Epithelial cell of esophagus (primary cell): ENCODE results near the gene TMEM40.
"Not testable (repeated sequence)": the region's sequence is repeated elsewhere in the genome, so short reads cannot be mapped to it uniquely, and the experiment has no call there.

Source experiments
- DNase-seq: peaks from one replicate; pipeline ENCODE4 v3.0.0; 2010; ENCODE audit warnings: low read depth
- H3K4me3 ChIP-seq: 2 replicates; pipeline ENCODE4 v1.5.1; 2011; ENCODE audit warnings: mild to moderate bottlenecking, low read length, control low read depth
- TF ChIP-seq, protein P1 (sequence below): IDR thresholded peaks from 2 replicates; pipeline ENCODE4 v1.5.1; 2011; ENCODE audit warnings: low read depth, mild to moderate bottlenecking, low read length, control low read depth, inconsistent platforms; ENCODE audit not compliant: insufficient read depth; ENCODE audit errors: missing control alignments

Gene TMEM40

DNA sequence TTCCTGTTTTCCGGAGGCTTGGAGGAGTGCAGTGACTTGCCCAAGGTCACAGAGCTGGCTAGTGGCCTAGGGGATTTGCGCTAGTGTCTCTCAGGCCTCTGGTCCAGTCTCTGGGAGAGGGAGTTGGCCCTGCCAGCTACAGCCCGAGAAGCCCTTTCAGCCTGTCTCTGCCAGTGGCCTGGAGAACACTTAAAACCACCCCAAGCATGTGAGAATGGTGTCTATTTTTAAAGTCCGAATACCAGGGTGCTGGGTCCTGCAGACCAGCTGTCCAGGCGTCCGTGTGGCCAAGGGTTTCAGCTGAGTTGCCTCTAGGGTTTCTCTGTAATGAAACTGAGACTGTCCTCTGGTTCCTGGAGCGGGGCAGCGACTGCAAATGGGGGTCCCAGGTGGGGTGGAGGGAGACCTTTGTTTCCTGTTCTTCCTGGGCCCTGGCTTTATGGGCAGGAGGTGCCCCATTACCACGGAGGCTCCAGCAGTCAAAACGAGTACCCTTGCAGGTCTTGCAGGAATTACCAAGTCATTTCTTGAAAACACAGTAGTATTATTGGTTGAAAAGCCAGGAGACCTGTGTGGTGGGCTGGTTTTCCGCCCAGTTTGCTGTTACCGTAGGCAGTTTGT is 39.6 kb upstream of the TMEM40 start:
- no peak overlapping the region for H3K4me3 ChIP-seq
- no peak for DNase-seq
- TF ChIP-seq, protein P1, sequence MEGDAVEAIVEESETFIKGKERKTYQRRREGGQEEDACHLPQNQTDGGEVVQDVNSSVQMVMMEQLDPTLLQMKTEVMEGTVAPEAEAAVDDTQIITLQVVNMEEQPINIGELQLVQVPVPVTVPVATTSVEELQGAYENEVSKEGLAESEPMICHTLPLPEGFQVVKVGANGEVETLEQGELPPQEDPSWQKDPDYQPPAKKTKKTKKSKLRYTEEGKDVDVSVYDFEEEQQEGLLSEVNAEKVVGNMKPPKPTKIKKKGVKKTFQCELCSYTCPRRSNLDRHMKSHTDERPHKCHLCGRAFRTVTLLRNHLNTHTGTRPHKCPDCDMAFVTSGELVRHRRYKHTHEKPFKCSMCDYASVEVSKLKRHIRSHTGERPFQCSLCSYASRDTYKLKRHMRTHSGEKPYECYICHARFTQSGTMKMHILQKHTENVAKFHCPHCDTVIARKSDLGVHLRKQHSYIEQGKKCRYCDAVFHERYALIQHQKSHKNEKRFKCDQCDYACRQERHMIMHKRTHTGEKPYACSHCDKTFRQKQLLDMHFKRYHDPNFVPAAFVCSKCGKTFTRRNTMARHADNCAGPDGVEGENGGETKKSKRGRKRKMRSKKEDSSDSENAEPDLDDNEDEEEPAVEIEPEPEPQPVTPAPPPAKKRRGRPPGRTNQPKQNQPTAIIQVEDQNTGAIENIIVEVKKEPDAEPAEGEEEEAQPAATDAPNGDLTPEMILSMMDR: no peak

DNA sequence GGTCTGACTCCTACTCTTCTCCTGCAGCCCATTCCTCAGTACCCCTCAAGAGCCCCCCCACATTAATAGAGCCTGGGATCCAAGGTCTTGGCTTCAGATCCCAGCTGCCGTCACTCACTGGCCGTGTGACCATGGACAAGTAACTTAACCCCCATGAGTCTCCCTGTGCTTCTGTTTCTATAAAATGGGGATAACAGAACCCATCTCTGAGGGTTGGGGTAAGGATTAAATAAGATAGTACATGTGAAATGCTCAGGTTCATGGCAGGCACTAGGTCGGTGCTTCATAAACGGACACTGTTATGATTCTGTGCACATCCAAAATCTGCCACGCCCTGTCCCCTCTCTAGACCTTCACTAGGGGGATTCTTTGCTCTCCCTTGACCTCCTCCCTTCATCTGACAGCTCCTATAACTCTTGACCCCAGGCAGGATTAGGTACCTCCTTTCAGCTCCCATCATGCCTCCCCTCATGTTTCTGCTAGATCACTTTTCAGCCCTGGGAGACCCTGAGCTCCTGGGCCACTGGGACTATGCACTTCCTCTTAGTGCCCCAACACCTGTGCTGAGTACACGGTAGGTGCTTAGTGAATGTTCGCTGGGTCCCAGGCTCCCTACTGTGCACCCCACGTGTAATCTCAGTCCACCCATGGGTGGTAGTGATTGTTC is 39.0 kb upstream of the TMEM40 start:
- TF ChIP-seq, protein P1: no peak
- H3K4me3 ChIP-seq: no peak overlapping the region
- no peak for DNase-seq

DNA sequence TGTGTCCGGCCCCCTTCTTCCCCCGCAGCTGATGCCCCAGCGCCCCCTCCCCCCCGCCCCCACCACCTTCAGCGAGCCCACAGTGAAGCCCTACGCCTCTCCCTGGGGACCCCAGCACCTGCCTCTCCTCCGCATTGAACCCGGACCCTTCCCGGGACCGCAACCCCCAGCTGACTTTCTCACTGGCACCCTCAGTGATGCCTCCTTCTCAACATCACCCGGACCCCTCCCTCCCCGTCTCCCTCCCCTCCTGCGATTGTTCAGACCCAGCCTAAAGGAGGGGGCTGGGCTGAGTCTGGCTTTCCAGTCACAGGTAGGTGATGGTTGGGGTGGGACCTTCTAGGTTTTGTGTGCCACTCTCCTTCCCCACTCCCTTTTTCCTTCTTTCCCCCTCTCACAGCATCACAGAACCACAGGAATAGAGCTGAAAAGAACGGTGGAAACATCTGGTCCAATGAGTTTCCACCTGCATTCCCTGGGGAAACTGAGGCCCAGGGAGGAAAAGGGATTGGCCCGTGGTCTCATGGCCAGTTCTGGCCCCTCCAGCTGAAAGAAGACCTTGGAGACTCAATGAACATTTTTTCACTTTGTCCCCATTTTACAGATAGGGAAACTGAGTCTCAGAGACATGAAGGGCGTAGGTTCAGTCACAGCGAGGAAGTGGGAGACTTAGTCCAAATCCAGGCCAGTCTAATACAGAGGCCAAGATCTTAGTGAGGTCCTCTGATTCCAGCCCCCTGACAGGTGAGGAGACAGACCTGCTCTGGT is 38.2 kb upstream of the TMEM40 start:
- TF ChIP-seq, protein P1: no peak
- no peak for DNase-seq
- H3K4me3 ChIP-seq: no peak overlapping the region

DNA sequence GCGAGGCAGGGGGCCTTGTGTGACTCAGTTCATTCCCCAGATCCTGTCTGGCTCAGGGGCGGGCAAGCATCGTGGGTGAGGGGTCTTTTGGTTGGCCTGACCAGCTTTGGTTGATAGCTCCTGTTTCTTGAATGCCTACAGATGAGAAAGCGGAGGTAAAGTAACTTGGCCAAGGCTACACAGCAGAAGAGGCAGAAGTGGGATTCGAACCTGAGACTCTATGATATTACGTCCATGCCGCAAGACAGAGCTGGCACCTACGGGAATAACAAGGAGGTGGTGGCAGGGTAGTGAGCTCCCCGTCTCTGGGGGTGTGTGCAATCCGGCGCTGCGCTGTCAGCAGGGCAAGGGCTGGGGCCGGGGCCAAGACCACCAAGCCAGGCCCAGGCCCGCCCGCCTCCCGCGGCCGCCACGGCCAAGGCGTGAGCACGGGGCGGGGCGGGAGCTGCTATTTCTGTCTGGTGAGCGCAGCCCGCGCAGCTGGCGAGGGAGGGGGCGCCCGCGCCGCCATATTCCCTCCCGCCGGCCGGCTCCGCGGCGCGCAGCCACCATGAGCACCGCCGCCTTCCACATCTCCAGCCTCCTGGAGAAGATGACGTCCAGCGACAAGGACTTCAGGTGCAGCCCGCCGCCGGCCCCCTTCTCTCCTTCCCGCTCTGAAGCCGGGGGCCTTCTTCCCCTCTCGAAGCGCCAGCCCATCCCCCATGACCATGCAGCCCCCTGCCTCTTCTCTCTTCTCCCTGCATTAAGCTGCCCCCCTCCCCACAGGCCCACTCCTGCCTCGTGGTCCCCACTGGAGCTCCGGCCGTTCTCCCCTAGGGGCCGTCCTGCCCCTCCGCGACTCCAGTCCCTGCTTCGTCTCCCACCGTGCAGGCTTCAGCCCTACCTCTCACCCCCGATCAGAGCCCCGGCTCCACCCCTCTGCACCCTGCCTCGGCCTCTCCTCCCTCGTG is 37.4 kb upstream of the TMEM40 start, which contains the start of gene CAND2:
TSS of gene CAND2 (plus strand) at position 510 of the 953 bp plus-strand sequence. CDS start at position 551, 41 bp downstream.
- TF ChIP-seq, protein P1: no peak
- peak; percentile 22 for DNase-seq
- H3K4me3 ChIP-seq: peak within 1 kb of the TSS; percentile 50

DNA sequence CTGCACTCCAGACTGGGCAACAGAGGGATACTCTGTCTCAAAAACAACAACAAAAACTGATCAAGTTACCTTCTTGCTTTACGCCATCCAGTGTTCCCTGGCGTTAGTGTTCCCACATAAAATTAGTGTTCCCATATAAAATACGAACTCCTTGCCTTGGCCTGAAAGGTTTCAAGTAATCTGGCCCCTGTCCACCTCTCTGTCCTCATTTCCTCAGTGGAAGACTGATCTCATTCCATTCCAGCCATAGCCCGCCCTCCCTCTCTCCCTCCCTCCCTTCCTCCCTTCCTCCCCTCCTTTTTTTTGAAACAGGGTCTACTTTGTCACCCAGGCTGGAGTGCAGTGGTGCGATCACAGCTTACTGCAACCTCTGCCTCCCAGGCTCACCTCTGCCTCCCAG is 34.6 kb upstream of the TMEM40 start:
- TF ChIP-seq, protein P1: no peak
- H3K4me3 ChIP-seq: no peak overlapping the region
- no peak for DNase-seq

DNA sequence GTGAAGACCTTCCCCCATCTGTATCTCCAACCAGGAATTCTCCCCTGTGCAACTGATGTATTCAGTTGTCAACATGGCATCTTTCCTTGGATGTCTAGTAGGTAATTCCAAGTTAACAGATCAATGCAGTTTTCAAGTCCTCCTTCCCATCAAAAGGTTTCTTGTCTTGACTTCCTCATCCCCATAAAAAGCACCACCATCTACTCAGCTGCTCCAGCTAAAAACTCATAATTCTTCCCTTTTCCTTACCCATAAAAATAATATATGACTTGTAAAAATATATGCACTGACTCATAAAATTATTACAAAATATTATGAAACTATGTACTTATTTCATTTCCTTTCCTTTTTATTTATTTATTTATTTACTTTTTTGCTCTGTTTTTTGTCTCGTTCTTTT is 32.4 kb upstream of the TMEM40 start:
- TF ChIP-seq, protein P1: no peak
- no peak for DNase-seq
- no peak overlapping the region for H3K4me3 ChIP-seq

DNA sequence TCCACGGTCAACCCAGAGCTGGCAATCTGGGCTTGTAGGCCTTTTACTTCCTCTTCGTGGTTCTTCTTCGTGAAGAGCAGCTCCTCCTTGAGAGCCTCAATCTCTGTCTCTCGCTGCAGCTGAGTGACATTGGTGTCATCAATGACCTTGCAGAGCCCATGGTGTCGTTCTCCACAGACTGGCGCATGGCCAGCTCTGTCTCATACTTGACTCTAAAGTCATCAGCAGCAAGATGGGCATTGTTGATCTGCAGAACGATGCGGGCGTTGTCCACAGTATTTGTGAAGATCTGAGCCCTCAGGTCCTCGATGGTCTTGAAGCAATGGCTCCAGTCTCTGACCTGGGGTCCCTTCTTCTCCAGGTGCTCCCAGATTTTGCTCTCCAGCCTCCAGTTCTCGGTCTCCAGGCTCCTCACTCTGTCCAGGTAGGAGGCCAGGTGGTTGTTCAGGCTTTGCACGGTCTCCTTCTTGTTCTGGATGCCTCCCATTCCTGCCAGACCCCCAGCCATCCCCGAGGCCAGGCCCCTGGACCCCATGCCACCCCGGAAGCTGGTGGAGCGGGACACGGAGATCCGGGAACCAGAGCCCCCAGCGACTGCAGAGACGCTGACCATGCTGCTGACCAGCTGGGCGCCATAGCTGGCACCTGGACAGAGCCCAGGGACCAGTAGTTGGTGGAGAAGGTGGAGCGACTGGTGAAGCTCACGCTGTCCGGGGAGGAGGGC is 29.1 kb upstream of the TMEM40 start:
- DNase-seq, H3K4me3 ChIP-seq: not testable (repeated sequence)

DNA sequence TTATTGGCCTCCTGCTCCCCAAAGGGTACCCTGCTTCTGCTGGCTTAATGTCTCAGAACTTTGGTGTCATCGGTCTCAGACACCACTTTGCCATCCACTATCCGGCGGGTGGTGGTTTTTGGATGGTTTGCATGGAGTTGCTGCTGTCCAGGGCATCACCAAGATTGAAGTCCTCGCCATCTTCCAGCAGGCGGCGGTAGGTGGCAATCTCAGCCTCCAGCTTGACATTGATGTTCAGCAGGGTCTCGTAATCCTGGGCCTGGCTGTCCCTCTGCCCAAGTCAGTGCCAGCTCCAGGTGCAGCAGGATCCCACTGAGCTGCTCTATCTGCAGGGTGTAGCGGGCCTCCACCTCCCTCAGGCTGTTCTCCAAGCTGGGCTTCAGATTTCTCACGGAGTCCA is 28.3 kb upstream of the TMEM40 start:
- not testable (repeated sequence) for H3K4me3 ChIP-seq, DNase-seq
